ENCODE measurements around the gene ACKR2. TPM values are rescaled to one million over a fixed set of nuclear protein-coding genes. Genes with fewer than 3 reads are reported as not detected.
A peak's percentile ranks its signal among the peaks of the same experiment; 100 is the strongest.

Gene ACKR2
- total RNA-seq, 2 experiments from 2014 or later = 2.3 to 2.6 TPM

- ATAC-seq (no peak), DNase-seq (no peak)
- peaks cover 34% of the 10 kb centered on the region for H3K27me3 Mint-ChIP-seq
- H3K36me3 Mint-ChIP-seq = no peaks in the 10 kb centered on the region
- CTCF ChIA-PET = no interaction called here
- no peak overlapping the region for H3K27ac Mint-ChIP-seq
- no peak overlapping the region for H3K4me3 Mint-ChIP-seq
- H3K4me1 Mint-ChIP-seq = peaks cover 16% of the 10 kb centered on the region
- H3K9me3 Mint-ChIP-seq (ENCODE audit: low read depth) = no peaks in the 10 kb centered on the region
Observed at GRCh38 chr3:42827023-42827422, 17.8 kb downstream of the ACKR2 start.

- Mint-ChIP-seq H3K27ac (no peak overlapping the region), H3K9me3 (ENCODE audit: low read depth) (no peaks in the 10 kb centered on the region), H3K4me1 (peaks cover 16% of the 10 kb centered on the region), H3K36me3 (no peaks in the 10 kb centered on the region), H3K27me3 (peaks cover 34% of the 10 kb centered on the region), H3K4me3 (no peak overlapping the region)
- ATAC-seq = no peak
- DNase-seq = no peak
- CTCF ChIA-PET = no interaction called here
Observed at GRCh38 chr3:42827654-42828053, 18.4 kb downstream of the ACKR2 start.

- peaks cover 9% of the 10 kb centered on the region for H3K4me1 Mint-ChIP-seq
- peaks cover 34% of the 10 kb centered on the region for H3K27me3 Mint-ChIP-seq
- no peaks in the 10 kb centered on the region for H3K9me3 Mint-ChIP-seq (ENCODE audit: low read depth)
- ATAC-seq (no peak), DNase-seq (no peak)
- no peak overlapping the region for H3K27ac Mint-ChIP-seq
- H3K4me3 Mint-ChIP-seq = no peak overlapping the region
- no peaks in the 10 kb centered on the region for H3K36me3 Mint-ChIP-seq
- CTCF ChIA-PET = interaction anchor here (1.2 kb wide), 2 partner anchors 32 to 49 kb away, joined by 3 read pairs; no protein-coding TSS in a partner anchor
Observed at GRCh38 chr3:42829083-42829627, 19.9 kb downstream of the ACKR2 start.

GRCh38 chr3:42829628-42830436 lies 20.6 kb downstream of the ACKR2 start:
- CTCF ChIA-PET = interaction anchor here (0.7 to 3.4 kb wide), 14 partner anchors 10 to 88 kb away, joined by 3 to 27 read pairs (median 4); no protein-coding TSS in a partner anchor
- H3K4me1 Mint-ChIP-seq = peaks cover 9% of the 10 kb centered on the region
- H3K4me3 Mint-ChIP-seq = no peak overlapping the region
- no peak overlapping the region for H3K27ac Mint-ChIP-seq
- H3K9me3 Mint-ChIP-seq (ENCODE audit: low read depth) = no peaks in the 10 kb centered on the region
- H3K27me3 Mint-ChIP-seq = peaks cover 32% of the 10 kb centered on the region
- ATAC-seq (no peak), DNase-seq (no peak)
- no peaks in the 10 kb centered on the region for H3K36me3 Mint-ChIP-seq

- Mint-ChIP-seq H3K4me3 (no peak overlapping the region), H3K27ac (no peak overlapping the region), H3K27me3 (peaks cover 31% of the 10 kb centered on the region), H3K9me3 (ENCODE audit: low read depth) (no peaks in the 10 kb centered on the region), H3K36me3 (no peaks in the 10 kb centered on the region), H3K4me1 (peaks cover 9% of the 10 kb centered on the region)
- CTCF ChIA-PET = interaction anchor here (0.7 to 3.4 kb wide), 28 partner anchors 9 to 639 kb away, joined by 3 to 27 read pairs (median 4); no protein-coding TSS in a partner anchor
- DNase-seq (no peak), ATAC-seq (peak; percentile 36)
Observed at GRCh38 chr3:42830437-42831320, 21.4 kb downstream of the ACKR2 start.

GRCh38 chr3:42831321-42831713 lies 22.1 kb downstream of the ACKR2 start:
- Mint-ChIP-seq H3K4me3 (no peak overlapping the region), H3K27ac (no peak overlapping the region), H3K27me3 (peaks cover 26% of the 10 kb centered on the region), H3K9me3 (ENCODE audit: low read depth) (no peaks in the 10 kb centered on the region), H3K4me1 (peaks cover 9% of the 10 kb centered on the region), H3K36me3 (no peaks in the 10 kb centered on the region)
- DNase-seq = peak; percentile 89
- peak; percentile 87 for ATAC-seq
- CTCF ChIA-PET = interaction anchor here (0.7 to 3.4 kb wide), 25 partner anchors 8 to 640 kb away, joined by 3 to 27 read pairs (median 4); no protein-coding TSS in a partner anchor

GRCh38 chr3:42836150-42837123 lies 27.2 kb downstream of the ACKR2 start:
- ATAC-seq (no peak), DNase-seq (no peak)
- no peak overlapping the region for H3K4me3 Mint-ChIP-seq
- peaks cover 5% of the 10 kb centered on the region for H3K27me3 Mint-ChIP-seq
- no peak overlapping the region for H3K27ac Mint-ChIP-seq
- no peaks in the 10 kb centered on the region for H3K36me3 Mint-ChIP-seq
- H3K9me3 Mint-ChIP-seq (ENCODE audit: low read depth) = no peaks in the 10 kb centered on the region
- CTCF ChIA-PET = no interaction called here
- H3K4me1 Mint-ChIP-seq = peaks cover 6% of the 10 kb centered on the region

GRCh38 chr3:42838571-42838970 lies 29.3 kb downstream of the ACKR2 start:
- H3K4me3 Mint-ChIP-seq = no peak overlapping the region
- no peaks in the 10 kb centered on the region for H3K9me3 Mint-ChIP-seq (ENCODE audit: low read depth)
- no peaks in the 10 kb centered on the region for H3K36me3 Mint-ChIP-seq
- H3K27ac Mint-ChIP-seq = no peak overlapping the region
- peaks cover 5% of the 10 kb centered on the region for H3K27me3 Mint-ChIP-seq
- peaks cover 3% of the 10 kb centered on the region for H3K4me1 Mint-ChIP-seq
- DNase-seq (no peak), ATAC-seq (no peak)
- CTCF ChIA-PET = interaction anchor here (1.0 to 3.1 kb wide), 8 partner anchors 14 to 56 kb away, joined by 4 to 11 read pairs (median 8); partner anchors contain the start of gene HIGD1A

- Mint-ChIP-seq H3K27ac (no peak overlapping the region), H3K27me3 (peaks cover 7% of the 10 kb centered on the region), H3K9me3 (ENCODE audit: low read depth) (no peaks in the 10 kb centered on the region), H3K4me1 (peaks cover 3% of the 10 kb centered on the region), H3K4me3 (no peak overlapping the region), H3K36me3 (no peaks in the 10 kb centered on the region)
- CTCF ChIA-PET = interaction anchor here (0.7 to 3.1 kb wide), 15 partner anchors 9 to 91 kb away, joined by 3 to 15 read pairs (median 7); partner anchors contain the start of gene HIGD1A
- DNase-seq = peak; percentile 54
- peak; percentile 96 for ATAC-seq
Observed at GRCh38 chr3:42839616-42840015, 30.4 kb downstream of the ACKR2 start.

GRCh38 chr3:42841332-42841731 lies 32.1 kb downstream of the ACKR2 start:
- no peak overlapping the region for H3K27ac Mint-ChIP-seq
- H3K4me3 Mint-ChIP-seq = no peak overlapping the region
- ATAC-seq = no peak
- CTCF ChIA-PET = interaction anchor here (3.1 kb wide), 1 partner anchor 11 kb away, joined by 11 read pairs; no protein-coding TSS in a partner anchor
- peaks cover 5% of the 10 kb centered on the region for H3K4me1 Mint-ChIP-seq
- H3K36me3 Mint-ChIP-seq = no peaks in the 10 kb centered on the region
- no peak for DNase-seq
- H3K9me3 Mint-ChIP-seq (ENCODE audit: low read depth) = no peaks in the 10 kb centered on the region
- H3K27me3 Mint-ChIP-seq = peaks cover 2% of the 10 kb centered on the region

- DNase-seq (no peak), ATAC-seq (no peak)
- CTCF ChIA-PET = no interaction called here
- H3K9me3 Mint-ChIP-seq (ENCODE audit: low read depth) = no peaks in the 10 kb centered on the region
- H3K27ac Mint-ChIP-seq = no peak overlapping the region
- H3K4me1 Mint-ChIP-seq = peaks cover 21% of the 10 kb centered on the region
- H3K4me3 Mint-ChIP-seq = no peak overlapping the region
- peaks cover 2% of the 10 kb centered on the region for H3K36me3 Mint-ChIP-seq
- peaks cover 2% of the 10 kb centered on the region for H3K27me3 Mint-ChIP-seq
Observed at GRCh38 chr3:42843713-42844411, 34.6 kb downstream of the ACKR2 start.

GRCh38 chr3:42844412-42844713 lies 35.1 kb downstream of the ACKR2 start:
- Mint-ChIP-seq H3K4me1 (peaks cover 21% of the 10 kb centered on the region), H3K27ac (no peak overlapping the region), H3K36me3 (peaks cover 2% of the 10 kb centered on the region), H3K9me3 (ENCODE audit: low read depth) (no peaks in the 10 kb centered on the region), H3K27me3 (peaks cover 2% of the 10 kb centered on the region), H3K4me3 (no peak overlapping the region)
- CTCF ChIA-PET = interaction anchor here (0.6 kb wide), 1 partner anchor 63 kb away, joined by 3 read pairs; no protein-coding TSS in a partner anchor
- DNase-seq (no peak), ATAC-seq (no peak)
